ENCODE results near the gene SMARCB1. TPM values are rescaled to one million over a fixed set of nuclear protein-coding genes. Genes with fewer than 3 reads are reported as not detected.

SMARCB1 gene
- total and polyA plus RNA-seq, 2 of the 4 experiments (the other 2 are of a cell fraction): 110 to 159 TPM

GRCh38 chr22:23760056-23760455, 26.7 kb upstream of the SMARCB1 start:
- no peak overlapping the region for H3K18ac ChIP-seq (ENCODE audit: low read depth, low read length)
- ChIA-PET POLR2A (ENCODE audit: unreplicated experiment) (no interaction called here), CTCF (no interaction called here)
- H3K4me3 ChIP-seq (ENCODE audit: insufficient read depth, low read depth, low read length): no peak overlapping the region
- in situ Hi-C loops (cut with MboI; ENCODE audit: low sequenced_read_pairs) (no loop called here), intact Hi-C loops (cut with micrococcal nuclease) (no loop called here), dilution Hi-C loops (cut with HindIII; ENCODE audit: low sequenced_read_pairs, unreplicated experiment) (no loop called here)
- no peak for TF ChIP-seq ELK1 (IDR thresholded peaks at IDR 0.05; ENCODE audit: borderline replicate concordance, low read depth, low read length)
- TF ChIP-seq CHD1 (IDR thresholded peaks at IDR 0.05; ENCODE audit: low read depth, low read length): no peak
- TF ChIP-seq FOS (IDR thresholded peaks at IDR 0.05; ENCODE audit: low read depth, low read length): no peak
- TF ChIP-seq NFE2L2 (IDR thresholded peaks at IDR 0.05; ENCODE audit: low read depth, low read length): no peak
- TF ChIP-seq BHLHE40 (IDR thresholded peaks at IDR 0.05; ENCODE audit: low read depth, low read length): no peak
- TF ChIP-seq MAZ (IDR thresholded peaks at IDR 0.05; ENCODE audit: borderline replicate concordance, low read depth, low read length): no peak
- TF ChIP-seq RAD21 (IDR thresholded peaks at IDR 0.05; ENCODE audit: low read length): no peak
- TF ChIP-seq RCOR1 (IDR thresholded peaks at IDR 0.05; ENCODE audit: insufficient replicate concordance, low read length): no peak
- no peak for TF ChIP-seq USF2 (IDR thresholded peaks at IDR 0.05; ENCODE audit: low read depth, low read length)
- no peak for TF ChIP-seq MXI1 (IDR thresholded peaks at IDR 0.05; ENCODE audit: borderline replicate concordance, low read depth, low read length)
- H3K9me3 ChIP-seq (ENCODE audit: control insufficient read depth, insufficient read depth, low read length): no peaks in the 10 kb centered on the region
- 0 out of 2 replicates have a peak, but pooled peaks cover 7% of the 10 kb centered on the region for H3K9me1 ChIP-seq (ENCODE audit: insufficient read depth, low read length)
- WGBS, 2 experiments (ENCODE audit: extremely low coverage in 2 of 2, insufficient read length in 1 of 2): no CpG with 5 or more reads among the region's 6 CpGs
- no peak overlapping the region for H4K8ac ChIP-seq (ENCODE audit: low read depth in 2 of 2, low read length in 2 of 2)
- no peak overlapping the region for H3K9ac ChIP-seq (ENCODE audit: low read depth, low read length)
- no peaks in the 10 kb centered on the region for H3K36me3 ChIP-seq (ENCODE audit: control insufficient read depth, insufficient read depth, low read length)
- H3K4me1 ChIP-seq (ENCODE audit: control insufficient read depth, insufficient read depth, low read length): peaks cover 8% of the 10 kb centered on the region
- no TSS peak for BruUV-seq (replicated peaks)
- H3K14ac ChIP-seq (replicated peaks; ENCODE audit: low read depth, low read length): no peak overlapping the region
- no peak overlapping the region for H3K56ac ChIP-seq (ENCODE audit: extremely low read depth, insufficient read depth, low read length)
- no peak overlapping the region for H2BK120ac ChIP-seq (ENCODE audit: low read depth, low read length)
- H4K91ac ChIP-seq (ENCODE audit: insufficient read depth, low read depth, low read length): no peak overlapping the region
- no peak overlapping the region for H3K4ac ChIP-seq (ENCODE audit: low read depth, low read length)
- H2BK15ac ChIP-seq (ENCODE audit: low read depth, low read length): no peak overlapping the region
- no peak overlapping the region for H3K4me2 ChIP-seq (ENCODE audit: low read depth, low read length)
- H2AK9ac ChIP-seq (replicated peaks; ENCODE audit: low read depth, low read length, poor library complexity): no peak overlapping the region
- H3K79me1 ChIP-seq (ENCODE audit: low read depth in 1 of 2, low read length in 2 of 2): no peaks in the 10 kb centered on the region
- H2BK5ac ChIP-seq (ENCODE audit: low read depth, low read length, poor library complexity, severe bottlenecking): no peak overlapping the region
- no peaks in the 10 kb centered on the region for H4K20me1 ChIP-seq (ENCODE audit: insufficient read depth, low read length)
- H2AFZ ChIP-seq (replicated peaks; ENCODE audit: low read length, poor library complexity): no peak overlapping the region
- H3K27ac ChIP-seq (ENCODE audit: insufficient read depth, low read length): no peak overlapping the region
- H2AK5ac ChIP-seq (ENCODE audit: low read depth, low read length): no peak overlapping the region
- ATAC-seq (ENCODE audit: low read depth): no peak
- 0 out of 2 replicates have a peak, but pooled peaks cover 1% of the 10 kb centered on the region for H3K27me3 ChIP-seq (ENCODE audit: control insufficient read depth, insufficient read depth, low read length)
- no peak overlapping the region for H2BK20ac ChIP-seq (ENCODE audit: low read depth, low read length)
- no peak overlapping the region for H3K23ac ChIP-seq (ENCODE audit: low read depth, low read length)
- no peak for DNase-seq
- no peak overlapping the region for H4K5ac ChIP-seq (ENCODE audit: low read depth, low read length)
